B cell (primary cell): ENCODE results near the gene WDR4. TPM values are rescaled to one million over a fixed set of nuclear protein-coding genes. Genes with fewer than 3 reads are reported as not detected.

Experiments used
- ATAC-seq: fragments of 200-7000 bp; cut with Tn5 transposase; one replicate; pipeline ENCODE4 v1.10.0; 2021; ENCODE audit warnings: low read depth, mild to moderate bottlenecking, moderate number of reproducible peaks, moderate library complexity
- CTCF ChIA-PET: fragments of 350-600 bp; sonication (Branson Sonifier 250); formaldehyde crosslinking; loops from one replicate; lab custom pipeline; 2021; ENCODE audit warnings: antibody characterized with exemption, inconsistent platforms; lab: Charles Lee
- POLR2A ChIA-PET: fragments of 350-600 bp; sonication (Branson Sonifier 250); formaldehyde crosslinking; loops from one replicate; lab custom pipeline; 2021; ENCODE audit warnings: antibody characterized with exemption; lab: Charles Lee
- DNase-seq: peaks from one replicate; pipeline ENCODE4 v3.0.0; 2013
- H2AFZ ChIP-seq: 2 replicates; pipeline ENCODE4 v1.6.1; 2012; ENCODE audit warnings: mild to moderate bottlenecking, low read depth, low read length; ENCODE audit not compliant: insufficient read depth, poor library complexity, severe bottlenecking
- H3K27ac ChIP-seq, 2 donors: 1 replicate in 1 of 2; 2 replicates in 1 of 2; pipeline ENCODE4 v1.5.1; 2012 to 2013; ENCODE audit warnings: low read length in 2 of 2, mild to moderate bottlenecking in 2 of 2, moderate library complexity in 1 of 2
- H3K27me3 ChIP-seq, 4 experiments: fragments of 200-600 bp in 1 of 4; sonication (generic) in 1 of 4; replicated peaks in 1 of 4; 1 replicate in 2 of 4; 2 replicates in 2 of 4; pipeline versions ENCODE4 v1.6.1 to v1.7.0; 2013 to 2016; ENCODE audit warnings: low read length in 3 of 4, mild to moderate bottlenecking in 2 of 4, mixed read lengths in 1 of 4, moderate library complexity in 1 of 4; ENCODE audit not compliant: insufficient read depth in 4 of 4, control insufficient read depth in 3 of 4; ENCODE audit errors: control extremely low read depth in 1 of 4
- H3K36me3 ChIP-seq, 2 experiments: replicated peaks in 1 of 2; 1 replicate in 1 of 2; 2 replicates in 1 of 2; pipeline versions ENCODE4 v1.6.1 to v1.7.1; 2013; ENCODE audit warnings: low read length in 1 of 2; ENCODE audit not compliant: insufficient read depth in 2 of 2, control insufficient read depth in 1 of 2; ENCODE audit errors: control extremely low read depth in 1 of 2, extremely low read depth in 1 of 2
- H3K4me1 ChIP-seq, 2 donors: fragments of 200-600 bp in 1 of 2; sonication (generic) in 1 of 2; 1 replicate in 1 of 2; 2 replicates in 1 of 2; pipeline versions ENCODE4 v1.5.1 to v1.6.1; 2013 to 2017; ENCODE audit warnings: low read length in 2 of 2; ENCODE audit not compliant: control insufficient read depth in 2 of 2, insufficient read depth in 2 of 2
- H3K4me2 ChIP-seq: replicated peaks from 2 replicates; pipeline ENCODE3; 2012; ENCODE audit warnings: mild to moderate bottlenecking, low read depth, low read length; ENCODE audit not compliant: poor library complexity, severe bottlenecking
- H3K4me3 ChIP-seq, 5 experiments: fragments of 200-600 bp in 1 of 5; sonication (generic) in 1 of 5; 1 replicate in 3 of 5; 2 replicates in 2 of 5; pipeline versions ENCODE4 v1.5.1 to v1.7.0; 2011 to 2016; ENCODE audit warnings: low read length in 4 of 5, mild to moderate bottlenecking in 4 of 5, low read depth in 2 of 5, control low read depth in 1 of 5, moderate library complexity in 1 of 5; ENCODE audit not compliant: insufficient read depth in 1 of 5; ENCODE audit errors: control extremely low read depth in 1 of 5, extremely low read depth in 1 of 5
- H3K79me2 ChIP-seq: fragments of 200-600 bp; sonication (generic); one replicate; pipeline ENCODE4 v1.6.0; 2016; ENCODE audit warnings: low read length; ENCODE audit not compliant: control insufficient read depth, insufficient read depth
- H3K9ac ChIP-seq: fragments of 200-600 bp; sonication (generic); 2 replicates; pipeline ENCODE4 v1.6.1; 2017; ENCODE audit warnings: mild to moderate bottlenecking, low read length, moderate library complexity
- H3K9me3 ChIP-seq, 3 donors: one replicate each; pipeline versions ENCODE4 v1.6.1 to v1.7.1; 2013; ENCODE audit warnings: low read length in 2 of 3; ENCODE audit not compliant: control insufficient read depth in 2 of 3, insufficient read depth in 1 of 3; ENCODE audit errors: control extremely low read depth in 1 of 3
- H4K20me1 ChIP-seq: 2 replicates; pipeline ENCODE4 v1.6.0; 2012; ENCODE audit warnings: mild to moderate bottlenecking, low read length; ENCODE audit not compliant: insufficient read depth, control insufficient read depth, poor library complexity, severe bottlenecking
- H3K27ac Mint-ChIP-seq: one replicate; pipeline ENCODE4 v1.8.0; 2021; ENCODE audit warnings: mixed read lengths
- H3K27me3 Mint-ChIP-seq: one replicate; pipeline ENCODE4 v1.8.0; 2021; ENCODE audit warnings: mixed read lengths
- H3K4me1 Mint-ChIP-seq: one replicate; pipeline ENCODE4 v1.8.0; 2021; ENCODE audit warnings: mixed read lengths
- H3K4me3 Mint-ChIP-seq: one replicate; pipeline ENCODE4 v1.8.0; 2021; ENCODE audit warnings: mixed read lengths
- H3K9me3 Mint-ChIP-seq: one replicate; pipeline ENCODE4 v1.8.0; 2022; ENCODE audit warnings: mixed read lengths; ENCODE audit not compliant: insufficient read depth
- EZH2 ChIP-seq: IDR thresholded peaks from 2 replicates; pipeline ENCODE4 v1.6.1; 2012; ENCODE audit warnings: borderline replicate concordance, low read depth, mild to moderate bottlenecking, moderate library complexity, low read length; ENCODE audit not compliant: insufficient read depth, poor library complexity, severe bottlenecking
- WGBS: methylation state at CpG from one replicate; pipeline ENCODE4 v1.1.5; 2013; ENCODE audit warnings: missing lambda C conversion rate; ENCODE audit not compliant: insufficient coverage; 5-methylcytosine and 5-hydroxymethylcytosine counted together
- intact Hi-C: fragments of 100-400 bp; cut with micrococcal nuclease; formaldehyde crosslinking; loops from one replicate; pipeline ENCODE4 v1.10.0; 2022
- polyA plus RNA-seq: library from polyadenylated mRNA; depleted of rRNA; stranded (reverse); fragments of >200 nt; gene quantifications from 2 replicates; pipeline ENCODE4 v1.2.3, GENCODE V29; 2012
- total RNA-seq, 2 donors: library from RNA; stranded (reverse); fragments of 120-200 nt in 1 of 2; gene quantifications; 1 replicate in 1 of 2; 2 replicates in 1 of 2; pipeline versions ENCODE4 v1.2.3 to v1.2.4, GENCODE V29; 2013 to 2022
- TF ChIP-seq, protein P1 (sequence below): fragments of 200-600 bp; IDR thresholded peaks from one replicate; pipeline ENCODE4 v1.8.0; 2022; ENCODE audit warnings: antibody characterized with exemption, mild to moderate bottlenecking

WDR4 gene
- total and polyA plus RNA-seq, 2 donors (not counting 1 experiment from before 2014, with no cell fraction given): 17.7 to 40.1 TPM

- no peak overlapping the region for H3K4me3 ChIP-seq
- no peak overlapping the region for H3K4me2 ChIP-seq
- DNase-seq: no peak
- no peaks in the 10 kb centered on the region for H3K27me3 Mint-ChIP-seq
- no peak overlapping the region for H3K27ac ChIP-seq
- H3K36me3 ChIP-seq: no peaks in the 10 kb centered on the region
- no peaks in the 10 kb centered on the region for H3K9me3 Mint-ChIP-seq
- no peaks in the 10 kb centered on the region for H3K9me3 ChIP-seq
- intact Hi-C loops: loop anchor here (10.0 kb wide), 1 partner anchor 327 kb away; no protein-coding TSS in a partner anchor
- no peak overlapping the region for H3K27ac Mint-ChIP-seq
- POLR2A ChIA-PET: no interaction called here
- H3K4me3 Mint-ChIP-seq: no peak overlapping the region
- H3K9ac ChIP-seq: no peak overlapping the region
- no peak overlapping the region for H2AFZ ChIP-seq
- no peaks in the 10 kb centered on the region for H3K27me3 ChIP-seq
- ATAC-seq: no peak
- WGBS: 93% methylated on average over 4 of the region's 4 CpGs
- peaks cover 11 to 12% of the 10 kb centered on the region in 2 donors for H3K4me1 ChIP-seq
- CTCF ChIA-PET: interaction anchor here (0.6 kb wide), 1 partner anchor 94 kb away, joined by 3 read pairs; no protein-coding TSS in a partner anchor
- peaks cover 14% of the 10 kb centered on the region for H3K4me1 Mint-ChIP-seq
- no peaks in the 10 kb centered on the region for H3K79me2 ChIP-seq
- TF ChIP-seq, protein P1, sequence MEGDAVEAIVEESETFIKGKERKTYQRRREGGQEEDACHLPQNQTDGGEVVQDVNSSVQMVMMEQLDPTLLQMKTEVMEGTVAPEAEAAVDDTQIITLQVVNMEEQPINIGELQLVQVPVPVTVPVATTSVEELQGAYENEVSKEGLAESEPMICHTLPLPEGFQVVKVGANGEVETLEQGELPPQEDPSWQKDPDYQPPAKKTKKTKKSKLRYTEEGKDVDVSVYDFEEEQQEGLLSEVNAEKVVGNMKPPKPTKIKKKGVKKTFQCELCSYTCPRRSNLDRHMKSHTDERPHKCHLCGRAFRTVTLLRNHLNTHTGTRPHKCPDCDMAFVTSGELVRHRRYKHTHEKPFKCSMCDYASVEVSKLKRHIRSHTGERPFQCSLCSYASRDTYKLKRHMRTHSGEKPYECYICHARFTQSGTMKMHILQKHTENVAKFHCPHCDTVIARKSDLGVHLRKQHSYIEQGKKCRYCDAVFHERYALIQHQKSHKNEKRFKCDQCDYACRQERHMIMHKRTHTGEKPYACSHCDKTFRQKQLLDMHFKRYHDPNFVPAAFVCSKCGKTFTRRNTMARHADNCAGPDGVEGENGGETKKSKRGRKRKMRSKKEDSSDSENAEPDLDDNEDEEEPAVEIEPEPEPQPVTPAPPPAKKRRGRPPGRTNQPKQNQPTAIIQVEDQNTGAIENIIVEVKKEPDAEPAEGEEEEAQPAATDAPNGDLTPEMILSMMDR: no peak
- no peak for TF ChIP-seq EZH2
- H4K20me1 ChIP-seq: no peaks in the 10 kb centered on the region
These were observed 42.6 kb upstream of the WDR4 start for GRCh38 chr21:42921927-42922326.

- H2AFZ ChIP-seq: no peak overlapping the region
- Mint-ChIP-seq H3K27me3 (no peaks in the 10 kb centered on the region), H3K27ac (no peak overlapping the region), H3K9me3 (no peaks in the 10 kb centered on the region), H3K4me1 (peaks cover 2% of the 10 kb centered on the region), H3K4me3 (no peak overlapping the region)
- H3K4me1 ChIP-seq: peaks cover under 1 to 2% of the 10 kb centered on the region in 2 donors
- no peak for TF ChIP-seq EZH2
- TF ChIP-seq, protein P1: no peak
- ATAC-seq (no peak), DNase-seq (no peak)
- no peaks in the 10 kb centered on the region for H3K9me3 ChIP-seq
- H3K27me3 ChIP-seq: no peaks in the 10 kb centered on the region
- ChIA-PET CTCF (interaction anchor here (1.0 kb wide), 1 partner anchor 73 kb away, joined by 3 read pairs; no protein-coding TSS in a partner anchor), POLR2A (no interaction called here)
- no peak overlapping the region for H3K4me2 ChIP-seq
- H4K20me1 ChIP-seq: no peaks in the 10 kb centered on the region
- no CpG with 5 or more reads among the region's 6 CpGs for WGBS
- intact Hi-C loops: no loop called here
- H3K9ac ChIP-seq: no peak overlapping the region
- no peaks in the 10 kb centered on the region for H3K36me3 ChIP-seq
- H3K79me2 ChIP-seq: no peaks in the 10 kb centered on the region
- no peak overlapping the region for H3K4me3 ChIP-seq
- no peak overlapping the region for H3K27ac ChIP-seq
These were observed 39.0 kb upstream of the WDR4 start for GRCh38 chr21:42918291-42918690.
